ENCODE results near the gene KCNAB1.

Gene KCNAB1

DNA sequence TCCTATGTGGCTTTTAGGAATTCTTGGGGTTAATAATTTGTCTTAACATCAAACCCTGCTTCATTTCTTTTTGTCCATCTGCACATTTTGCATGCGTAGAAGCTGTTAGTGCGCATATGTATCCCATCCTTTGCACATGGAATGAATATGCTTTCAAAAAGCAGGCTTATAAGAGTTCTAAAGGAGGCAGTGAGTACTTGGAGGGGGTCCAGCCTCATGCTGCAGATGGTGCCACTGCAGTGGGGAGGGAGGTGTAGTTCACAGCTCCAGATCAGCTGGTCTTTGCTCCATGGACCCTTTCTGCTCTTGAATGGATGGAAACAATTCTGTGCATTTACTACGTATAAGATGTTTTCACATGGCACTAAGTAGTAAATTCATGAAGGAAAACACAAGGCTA, 455.3 kb downstream of the KCNAB1 start:
- TF ChIP-seq, protein P1, sequence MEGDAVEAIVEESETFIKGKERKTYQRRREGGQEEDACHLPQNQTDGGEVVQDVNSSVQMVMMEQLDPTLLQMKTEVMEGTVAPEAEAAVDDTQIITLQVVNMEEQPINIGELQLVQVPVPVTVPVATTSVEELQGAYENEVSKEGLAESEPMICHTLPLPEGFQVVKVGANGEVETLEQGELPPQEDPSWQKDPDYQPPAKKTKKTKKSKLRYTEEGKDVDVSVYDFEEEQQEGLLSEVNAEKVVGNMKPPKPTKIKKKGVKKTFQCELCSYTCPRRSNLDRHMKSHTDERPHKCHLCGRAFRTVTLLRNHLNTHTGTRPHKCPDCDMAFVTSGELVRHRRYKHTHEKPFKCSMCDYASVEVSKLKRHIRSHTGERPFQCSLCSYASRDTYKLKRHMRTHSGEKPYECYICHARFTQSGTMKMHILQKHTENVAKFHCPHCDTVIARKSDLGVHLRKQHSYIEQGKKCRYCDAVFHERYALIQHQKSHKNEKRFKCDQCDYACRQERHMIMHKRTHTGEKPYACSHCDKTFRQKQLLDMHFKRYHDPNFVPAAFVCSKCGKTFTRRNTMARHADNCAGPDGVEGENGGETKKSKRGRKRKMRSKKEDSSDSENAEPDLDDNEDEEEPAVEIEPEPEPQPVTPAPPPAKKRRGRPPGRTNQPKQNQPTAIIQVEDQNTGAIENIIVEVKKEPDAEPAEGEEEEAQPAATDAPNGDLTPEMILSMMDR (IDR thresholded peaks at IDR 0.05; ENCODE audit: low read depth, low read length) = no peak
- in situ Hi-C loops (cut with HindIII; ENCODE audit: low sequenced_read_pairs) = no loop called here
- no peak overlapping the region for H3K4me3 ChIP-seq (ENCODE audit: low read depth, low read length)
- DNase-seq (ENCODE audit: low read depth, low spot score) = no peak

GRCh38 chr3:156576051-156576450, 455.7 kb downstream of the KCNAB1 start:
- DNase-seq (ENCODE audit: low read depth, low spot score) = no peak

GRCh38 chr3:156576651-156577348, 456.4 kb downstream of the KCNAB1 start:
- no peak for DNase-seq (ENCODE audit: low read depth, low spot score)
- TF ChIP-seq, protein P1 (IDR thresholded peaks at IDR 0.05; ENCODE audit: low read depth, low read length) = no peak
- in situ Hi-C loops (cut with HindIII; ENCODE audit: low sequenced_read_pairs) = no loop called here
- no peak overlapping the region for H3K4me3 ChIP-seq (ENCODE audit: low read depth, low read length)

More at GRCh38 chr3:156576051-156576450, 455.7 kb downstream of the KCNAB1 start:
- H3K4me3 ChIP-seq (ENCODE audit: low read depth, low read length) = no peak overlapping the region
- in situ Hi-C loops (cut with HindIII; ENCODE audit: low sequenced_read_pairs) = no loop called here
- TF ChIP-seq, protein P1 (IDR thresholded peaks at IDR 0.05; ENCODE audit: low read depth, low read length) = no peak

DNA sequence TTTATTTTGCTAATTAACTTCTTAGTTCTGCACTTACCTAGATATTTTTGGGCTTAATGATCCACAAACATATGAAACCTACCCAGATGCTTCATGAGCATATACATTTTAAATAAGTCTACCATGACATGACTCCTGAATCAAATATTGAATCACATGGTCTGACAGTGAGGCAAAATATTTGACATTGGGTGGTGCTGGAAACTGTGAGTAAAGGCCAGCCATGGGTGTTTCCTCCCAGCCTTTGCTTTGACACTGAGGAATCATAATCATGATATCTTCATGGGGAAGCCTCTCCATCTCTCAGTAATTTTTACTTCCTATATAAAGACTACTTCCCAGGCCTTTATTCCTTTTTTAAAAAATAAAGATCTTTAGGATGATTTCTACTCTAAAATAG, 457.4 kb downstream of the KCNAB1 start:
- TF ChIP-seq, protein P1 (IDR thresholded peaks at IDR 0.05; ENCODE audit: low read depth, low read length) = no peak
- DNase-seq (ENCODE audit: low read depth, low spot score) = peak; percentile 8
- in situ Hi-C loops (cut with HindIII; ENCODE audit: low sequenced_read_pairs) = no loop called here
- H3K4me3 ChIP-seq (ENCODE audit: low read depth, low read length) = no peak overlapping the region

GRCh38 chr3:156579427-156579851, 459.1 kb downstream of the KCNAB1 start:
- TF ChIP-seq, protein P1 (IDR thresholded peaks at IDR 0.05; ENCODE audit: low read depth, low read length) = no peak
- no peak overlapping the region for H3K4me3 ChIP-seq (ENCODE audit: low read depth, low read length)
- DNase-seq (ENCODE audit: low read depth, low spot score) = no peak
- in situ Hi-C loops (cut with HindIII; ENCODE audit: low sequenced_read_pairs) = no loop called here

- in situ Hi-C loops (cut with HindIII; ENCODE audit: low sequenced_read_pairs) = no loop called here
- TF ChIP-seq, protein P1 (IDR thresholded peaks at IDR 0.05; ENCODE audit: low read depth, low read length) = no peak
- no peak for DNase-seq (ENCODE audit: low read depth, low spot score)
Measured at GRCh38 chr3:156581033-156581432, 460.7 kb downstream of the KCNAB1 start.

More at GRCh38 chr3:156581033-156581432, 460.7 kb downstream of the KCNAB1 start:
- no peak overlapping the region for H3K4me3 ChIP-seq (ENCODE audit: low read depth, low read length)
